Measurements from ENCODE around the gene MFAP4. TPM values are rescaled to one million over a fixed set of nuclear protein-coding genes. Genes with fewer than 3 reads are reported as not detected.

MFAP4 gene
- total and polyA plus RNA-seq, 9 donors = 46.5 to 380 (median 179) TPM

GRCh38 chr17:19384723-19385391, 2.1 kb downstream of the MFAP4 start:
- Histone ChIP-seq H3K9me3 (no peaks in the 10 kb centered on the region), H3K27me3 (no peaks in the 10 kb centered on the region), H3K36me3 (no peaks in the 10 kb centered on the region), H3K4me3 (no peak overlapping the region), H3K27ac (peak overlapping the region; percentile 89 to 93), H3K4me1 (ENCODE audit: insufficient read depth) (peaks cover 40% of the 10 kb centered on the region)
- peak; percentile 94 to 97 (median 97) for DNase-seq
- no peak for TF ChIP-seq CTCF (IDR thresholded peaks at IDR 0.05)
- TF ChIP-seq POLR2A (IDR thresholded peaks at IDR 0.05) = no peak
- no peak for TF ChIP-seq EP300 (IDR thresholded peaks at IDR 0.05)
- 11 to 14% (median 11%) methylated on average over 16 of the region's 16 CpGs for WGBS, 3 donors
- intact Hi-C loops (cut with DNase I) = loop anchor here in 1 of 4 donors (5.0 kb wide), 1 partner anchor 122 kb away; no protein-coding TSS in a partner anchor

DNA sequence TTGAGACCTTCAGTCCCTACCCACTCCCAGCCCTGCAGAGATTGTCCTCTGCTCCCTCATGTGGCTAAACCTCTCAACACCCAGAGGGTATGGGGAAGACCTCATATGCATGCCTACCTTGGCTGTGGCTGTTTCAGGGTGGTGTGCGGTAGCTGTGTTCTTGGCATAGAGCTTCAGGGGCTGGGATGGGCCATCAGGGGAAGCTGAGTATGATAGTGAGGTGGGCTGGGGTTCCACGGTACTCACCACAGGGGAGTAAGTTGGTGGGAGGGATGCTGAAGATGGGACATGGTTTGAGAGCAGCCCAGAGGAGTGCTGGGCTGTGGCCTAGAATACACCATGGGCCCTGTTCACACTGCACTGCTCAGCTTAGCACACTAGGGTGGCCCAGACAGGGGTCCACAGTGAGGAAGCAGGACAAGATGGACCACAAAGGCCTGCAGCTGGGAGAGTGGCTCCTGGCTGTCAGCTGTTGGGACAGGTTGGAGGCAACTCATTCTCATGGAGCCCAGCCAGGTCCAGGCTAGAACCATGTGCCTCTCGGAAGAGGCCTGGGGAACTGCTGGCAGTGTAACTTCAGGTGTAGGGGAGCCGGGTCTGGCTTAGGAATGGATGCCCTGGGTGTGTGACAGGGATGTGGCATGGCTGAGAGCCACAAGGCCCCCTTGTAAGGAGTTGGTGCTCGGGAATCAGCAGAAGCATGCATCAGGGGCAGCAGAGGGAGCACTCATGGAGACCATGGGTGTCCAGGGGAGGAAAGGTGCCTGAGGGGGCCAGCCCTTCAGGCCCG, 3.1 kb downstream of the MFAP4 start:
- intact Hi-C loops (cut with DNase I) = no loop called here
- 64 to 82% (median 75%) methylated on average over 6 of the region's 6 CpGs for WGBS, 3 donors

GRCh38 chr17:19382531-19383444, 4.2 kb downstream of the MFAP4 start:
- H3K4me3 ChIP-seq = no peak overlapping the region
- no peaks in the 10 kb centered on the region for H3K27me3 ChIP-seq
- H3K36me3 ChIP-seq = no peaks in the 10 kb centered on the region
- DNase-seq = peak in 1 of 5 donors; percentile 23
- no peaks in the 10 kb centered on the region for H3K9me3 ChIP-seq
- intact Hi-C loops (cut with DNase I) = no loop called here
- TF ChIP-seq EP300 (IDR thresholded peaks at IDR 0.05) (no peak), POLR2A (IDR thresholded peaks at IDR 0.05) (no peak), CTCF (IDR thresholded peaks at IDR 0.05) (no peak)
- H3K27ac ChIP-seq = peak overlapping the region; percentile 15 to 18
- WGBS, 3 donors = 79 to 83% (median 80%) methylated on average over 13 of the region's 13 CpGs
- peaks cover 39% of the 10 kb centered on the region for H3K4me1 ChIP-seq (ENCODE audit: insufficient read depth)

More for the DNA sequence above, 3.1 kb downstream of the MFAP4 start:
- peak in 4 of 5 donors; percentile 54 to 60 (median 58) for DNase-seq
- Histone ChIP-seq H3K4me1 (ENCODE audit: insufficient read depth) (peaks cover 45% of the 10 kb centered on the region), H3K4me3 (no peak overlapping the region), H3K27me3 (no peaks in the 10 kb centered on the region), H3K27ac (peak overlapping the region; percentile 47 to 89), H3K9me3 (no peaks in the 10 kb centered on the region), H3K36me3 (no peaks in the 10 kb centered on the region)
- TF ChIP-seq POLR2A (IDR thresholded peaks at IDR 0.05) (no peak), CTCF (IDR thresholded peaks at IDR 0.05) (no peak), EP300 (IDR thresholded peaks at IDR 0.05) (no peak)
